ENCODE data around the gene MYCBPAP.

Gene MYCBPAP

GRCh38 chr17:50537721-50538548 lies 29.7 kb downstream of the MYCBPAP start:
- no peak for FAIRE-seq

DNA sequence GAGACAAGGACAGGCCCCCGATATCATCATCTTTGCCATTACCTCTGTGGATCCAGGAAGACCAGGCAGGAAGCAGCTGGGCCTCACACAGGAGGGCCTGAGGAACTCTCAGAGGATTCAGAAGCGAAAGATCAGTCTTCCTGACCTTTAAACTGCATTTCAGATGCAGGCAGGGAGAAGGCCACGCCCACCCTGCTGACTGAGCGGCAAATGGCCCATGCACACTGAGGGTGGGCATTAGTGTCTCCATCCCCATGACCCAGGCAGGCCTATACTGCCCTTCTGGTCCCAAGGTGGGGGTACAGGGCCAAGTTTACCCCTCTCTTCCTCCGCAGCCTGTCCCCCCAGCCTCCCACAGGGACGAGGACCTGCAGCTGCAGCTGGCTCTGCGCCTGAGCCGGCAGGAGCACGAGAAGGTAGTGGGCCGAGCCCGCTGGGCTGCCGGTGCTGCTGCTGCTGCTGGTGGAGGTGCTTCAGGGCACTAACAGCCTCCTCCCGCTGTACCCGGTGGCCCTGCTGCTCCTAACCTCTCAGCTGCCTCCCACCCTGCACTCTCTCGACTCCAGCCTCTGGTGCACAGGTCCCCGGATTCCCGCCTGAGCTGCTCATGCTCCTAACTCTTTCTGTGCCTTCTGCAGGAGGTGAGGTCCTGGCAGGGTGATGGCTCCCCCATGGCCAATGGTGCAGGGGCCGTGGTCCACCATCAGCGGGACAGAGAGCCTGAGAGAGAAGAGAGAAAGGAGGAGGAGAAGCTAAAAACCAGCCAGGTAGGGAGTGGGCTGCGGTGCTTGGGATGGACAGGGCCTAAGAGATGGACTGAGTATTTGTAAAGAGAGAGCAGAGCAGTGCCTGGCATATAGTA lies 30.5 kb downstream of the MYCBPAP start:
- no peak for FAIRE-seq

DNA sequence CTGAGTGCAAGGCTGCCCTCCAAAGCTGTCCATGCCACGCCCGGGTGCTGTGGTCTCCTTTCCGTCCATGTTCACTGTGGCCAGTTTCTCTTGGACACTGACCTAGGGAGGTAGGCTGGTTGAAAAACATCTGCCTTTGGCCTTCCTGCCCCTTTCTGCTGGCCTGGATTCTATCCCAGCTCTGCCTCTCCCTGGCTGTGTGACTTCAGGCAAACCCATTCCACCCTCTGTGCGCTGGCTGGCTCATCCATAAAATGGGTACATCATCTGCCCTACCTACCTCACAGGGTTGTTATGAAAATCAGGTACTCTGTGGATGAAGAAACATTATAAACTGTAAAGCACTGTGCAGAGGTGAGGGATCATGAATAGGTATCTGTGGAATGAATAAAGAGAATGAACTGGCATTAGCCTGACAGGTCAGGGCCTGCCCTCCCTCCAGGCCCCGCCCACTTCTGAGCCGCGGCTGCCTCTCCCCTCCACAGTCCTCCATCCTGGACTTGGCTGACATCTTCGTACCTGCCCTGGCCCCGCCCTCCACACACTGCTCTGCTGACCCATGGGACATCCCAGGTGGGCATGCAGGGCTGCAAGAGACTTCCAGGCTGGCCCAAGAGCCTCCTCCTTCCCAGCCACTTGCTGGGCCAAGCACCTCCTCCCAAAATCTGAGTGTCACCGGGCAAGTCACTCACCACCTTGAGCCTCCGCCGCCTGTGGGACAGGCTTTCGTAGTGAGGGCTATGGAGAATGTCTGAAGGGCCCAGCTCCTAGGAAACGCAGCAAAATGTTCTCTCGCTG lies 31.7 kb downstream of the MYCBPAP start:
- FAIRE-seq: no peak

GRCh38 chr17:50540560-50541401 lies 32.5 kb downstream of the MYCBPAP start:
- no peak for FAIRE-seq

- FAIRE-seq: no peak
Observed at GRCh38 chr17:50541402-50541715, 33.1 kb downstream of the MYCBPAP start.

DNA sequence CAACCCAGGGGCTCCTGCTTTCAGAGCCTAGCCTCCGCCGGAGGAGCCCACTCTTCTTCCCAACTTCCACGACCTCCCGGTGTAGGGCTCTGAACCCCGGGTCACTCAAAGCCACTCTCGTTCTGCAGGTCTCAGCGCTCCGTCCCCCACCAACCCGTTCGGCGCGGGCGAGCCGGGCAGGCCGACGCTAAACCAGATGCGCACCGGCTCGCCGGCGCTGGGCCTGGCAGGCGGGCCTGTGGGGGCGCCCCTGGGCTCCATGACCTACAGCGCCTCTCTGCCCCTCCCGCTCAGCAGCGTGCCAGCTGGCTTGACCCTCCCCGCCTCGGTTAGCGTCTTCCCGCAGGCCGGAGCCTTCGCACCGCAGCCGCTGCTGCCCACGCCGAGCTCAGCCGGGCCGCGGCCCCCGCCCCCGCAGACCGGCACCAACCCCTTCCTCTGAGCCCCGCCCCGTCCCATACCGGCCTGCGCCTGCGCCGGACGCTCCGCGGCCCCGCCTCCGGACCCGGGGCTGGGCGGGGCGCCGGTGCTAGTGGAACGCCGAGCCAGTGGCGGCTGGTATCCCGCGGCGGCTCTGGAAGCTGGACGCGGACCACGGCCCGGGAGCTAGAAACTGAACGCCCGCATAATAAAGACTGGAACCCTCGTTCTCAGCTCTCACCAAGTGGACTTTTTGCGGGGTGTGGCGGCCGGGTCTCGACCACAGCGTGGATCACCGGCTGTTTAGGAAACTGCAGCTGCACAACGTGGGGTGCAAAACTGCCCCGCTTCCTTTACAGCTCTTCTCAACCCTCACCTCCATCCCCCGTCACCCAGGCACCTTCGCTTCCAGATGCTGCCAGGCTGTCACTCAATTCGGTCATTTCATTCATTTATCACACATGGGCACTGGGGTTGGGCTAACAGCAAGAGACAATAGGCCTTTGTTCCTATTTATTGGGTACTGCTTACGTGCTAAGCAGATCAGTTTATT lies 33.8 kb downstream of the MYCBPAP start:
- FAIRE-seq: no peak

- no peak for FAIRE-seq
Observed at GRCh38 chr17:50542795-50543774, 34.8 kb downstream of the MYCBPAP start.

GRCh38 chr17:50544516-50544915 lies 36.3 kb downstream of the MYCBPAP start:
- no peak for FAIRE-seq

- FAIRE-seq: no peak
Observed at GRCh38 chr17:50545311-50545710, 37.1 kb downstream of the MYCBPAP start.

DNA sequence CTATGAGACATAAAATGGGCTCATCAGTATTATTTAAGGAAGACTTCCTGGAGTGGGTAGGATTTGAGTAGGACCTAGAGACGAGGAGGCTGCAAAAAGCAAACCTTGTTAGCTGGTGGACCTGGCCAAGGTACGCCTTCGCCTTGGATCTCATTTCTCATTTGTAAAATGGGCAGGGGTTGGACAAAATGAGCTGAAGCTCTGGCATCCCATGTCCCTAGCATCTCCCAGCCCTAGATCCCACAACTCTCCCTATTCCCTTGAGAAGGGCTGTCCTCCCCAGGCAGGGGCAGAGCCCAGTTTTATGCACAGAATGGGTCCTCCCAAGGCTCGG lies 38.4 kb downstream of the MYCBPAP start:
- FAIRE-seq: no peak

- no peak for FAIRE-seq
Observed at GRCh38 chr17:50547035-50547735, 38.9 kb downstream of the MYCBPAP start, which contains the start of gene SPATA20. SPATA20 (plus strand) TSS chr17:50547174; CDS start chr17:50547209, 35 bp downstream.

- FAIRE-seq: no peak
Observed at GRCh38 chr17:50547736-50548083, 39.5 kb downstream of the MYCBPAP start.

- no peak for FAIRE-seq
Observed at GRCh38 chr17:50548831-50549230, 40.6 kb downstream of the MYCBPAP start.

DNA sequence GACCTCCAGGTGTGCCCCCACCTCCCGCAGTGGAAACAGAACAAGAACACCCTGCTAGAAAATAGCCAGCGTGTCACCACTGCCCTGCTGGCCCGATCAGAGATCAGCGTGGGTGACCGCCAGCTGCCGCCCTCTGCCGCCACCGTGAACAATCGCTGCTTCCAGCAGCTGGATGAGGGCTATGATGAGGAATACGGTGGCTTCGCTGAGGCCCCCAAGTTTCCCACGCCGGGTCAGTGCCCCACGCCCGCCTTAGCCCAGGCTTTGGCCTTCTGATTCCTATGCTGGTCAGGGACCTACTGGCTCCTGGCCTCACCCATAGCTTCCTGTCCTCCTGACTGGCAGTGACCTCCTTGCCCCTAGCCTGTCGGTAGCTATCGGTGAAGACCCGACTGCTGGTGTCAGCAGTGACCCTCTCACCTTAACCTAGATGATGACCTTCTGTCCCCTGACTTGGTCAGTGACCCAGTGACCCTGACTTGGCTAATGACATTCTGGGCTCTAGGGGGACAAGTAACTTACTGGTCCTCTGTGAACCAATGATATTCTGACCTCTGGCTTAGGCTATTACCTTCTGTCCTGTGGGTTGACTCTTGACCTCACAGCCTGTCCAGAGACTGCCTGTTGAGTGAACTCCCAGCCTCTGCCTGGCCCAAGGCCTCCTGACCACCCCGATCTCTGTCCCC lies 41.2 kb downstream of the MYCBPAP start:
- no peak for FAIRE-seq

GRCh38 chr17:50549969-50550368 lies 41.7 kb downstream of the MYCBPAP start:
- FAIRE-seq: no peak

DNA sequence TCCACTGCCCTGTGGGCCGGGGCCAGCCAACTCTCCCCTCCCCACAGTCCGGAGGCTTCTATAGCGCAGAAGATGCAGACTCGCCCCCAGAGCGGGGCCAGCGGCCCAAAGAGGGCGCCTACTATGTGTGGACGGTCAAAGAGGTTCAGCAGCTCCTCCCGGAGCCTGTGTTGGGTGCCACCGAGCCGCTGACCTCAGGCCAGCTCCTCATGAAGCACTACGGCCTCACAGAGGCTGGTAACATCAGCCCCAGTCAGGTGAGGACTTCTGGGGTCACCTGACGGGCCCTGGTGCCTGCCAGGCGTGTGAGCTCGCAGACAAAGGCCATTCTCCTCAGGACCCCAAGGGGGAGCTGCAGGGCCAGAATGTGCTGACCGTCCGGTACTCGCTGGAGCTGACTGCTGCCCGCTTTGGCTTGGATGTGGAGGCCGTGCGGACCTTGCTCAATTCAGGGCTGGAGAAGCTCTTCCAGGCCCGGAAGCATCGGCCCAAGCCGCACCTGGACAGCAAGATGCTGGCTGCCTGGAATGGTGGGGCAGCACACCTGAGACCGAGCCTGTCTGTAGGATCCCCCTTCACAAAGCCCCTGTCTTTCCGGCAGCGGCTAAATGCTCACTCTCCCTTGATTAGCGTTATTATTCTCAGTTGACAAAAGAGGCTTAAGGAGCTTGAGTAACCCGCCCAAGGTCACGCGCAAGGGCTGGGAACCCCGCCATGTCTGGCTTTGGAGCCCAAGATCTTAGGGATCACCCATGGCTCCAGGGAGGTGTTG lies 42.6 kb downstream of the MYCBPAP start:
- FAIRE-seq: no peak

- no peak for FAIRE-seq
Observed at GRCh38 chr17:50551433-50551815, 43.2 kb downstream of the MYCBPAP start.

DNA sequence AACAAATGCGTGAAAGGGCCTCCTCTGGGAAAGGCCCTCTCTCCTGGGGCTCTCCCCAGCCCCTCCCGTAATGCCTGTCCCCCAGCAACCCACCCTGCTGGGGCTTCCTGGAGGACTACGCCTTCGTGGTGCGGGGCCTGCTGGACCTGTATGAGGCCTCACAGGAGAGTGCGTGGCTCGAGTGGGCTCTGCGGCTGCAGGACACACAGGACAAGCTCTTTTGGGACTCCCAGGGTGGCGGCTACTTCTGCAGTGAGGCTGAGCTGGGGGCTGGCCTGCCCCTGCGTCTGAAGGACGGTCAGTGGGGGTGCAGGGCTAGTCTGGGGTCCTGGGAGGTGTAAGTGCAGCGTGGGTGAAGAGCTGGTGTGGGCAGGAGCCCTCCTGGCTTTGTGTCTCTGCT lies 43.6 kb downstream of the MYCBPAP start:
- no peak for FAIRE-seq

All from endometrium (tissue), 2 donors.